HEK293 (cell line): Measurements from ENCODE around the gene ZNF582.

Experiments used
- KLF7 ChIP-seq: fragments of 450-650 bp; formaldehyde crosslinking; IDR thresholded peaks from 2 replicates; pipeline ENCODE4 v1.5.1; 2016; ENCODE audit warnings: missing biosample characterization, missing genetic modification characterization, borderline replicate concordance
- PRDM6 ChIP-seq: fragments of 450-650 bp; formaldehyde crosslinking; IDR thresholded peaks from 2 replicates; pipeline ENCODE4 v1.5.1; 2017; ENCODE audit warnings: missing biosample characterization, missing genetic modification characterization
- SALL2 ChIP-seq: fragments of 450-650 bp; formaldehyde crosslinking; IDR thresholded peaks from 2 replicates; pipeline ENCODE4 v1.5.0; 2017; ENCODE audit warnings: missing biosample characterization, mild to moderate bottlenecking, missing genetic modification characterization, borderline replicate concordance
- ZBTB1 ChIP-seq: fragments of 450-650 bp; formaldehyde crosslinking; IDR thresholded peaks from 2 replicates; pipeline ENCODE4 v1.5.1; 2016; ENCODE audit warnings: missing biosample characterization, missing genetic modification characterization
- ZFP3 ChIP-seq: fragments of 450-650 bp; formaldehyde crosslinking; IDR thresholded peaks from 2 replicates; pipeline ENCODE4 v1.5.1; 2016; ENCODE audit warnings: low read depth, missing biosample characterization, missing genetic modification characterization
- ZFP69B ChIP-seq: fragments of 450-650 bp; formaldehyde crosslinking; IDR thresholded peaks from 2 replicates; pipeline ENCODE4 v1.5.1; 2016; ENCODE audit warnings: missing biosample characterization, missing genetic modification characterization
- ZNF138 ChIP-seq: fragments of 450-650 bp; formaldehyde crosslinking; IDR thresholded peaks from 2 replicates; pipeline ENCODE4 v1.5.1; 2016; ENCODE audit warnings: missing biosample characterization, missing genetic modification characterization, borderline replicate concordance
- ZNF148 ChIP-seq: fragments of 450-650 bp; formaldehyde crosslinking; IDR thresholded peaks from 2 replicates; pipeline ENCODE4 v1.5.0; 2017; ENCODE audit warnings: missing biosample characterization, missing genetic modification characterization, borderline replicate concordance
- ZNF155 ChIP-seq: fragments of 450-650 bp; formaldehyde crosslinking; IDR thresholded peaks from 2 replicates; pipeline ENCODE4 v1.5.1; 2016; ENCODE audit warnings: missing biosample characterization, missing genetic modification characterization
- ZNF19 ChIP-seq: fragments of 450-650 bp; formaldehyde crosslinking; IDR thresholded peaks from 2 replicates; pipeline ENCODE4; 2016; ENCODE audit warnings: missing biosample characterization, missing genetic modification characterization, low read depth
- ZNF530 ChIP-seq: fragments of 450-650 bp; formaldehyde crosslinking; IDR thresholded peaks from 2 replicates; pipeline ENCODE4 v1.5.1; 2016; ENCODE audit warnings: low read depth, missing biosample characterization, missing genetic modification characterization
- ZNF558 ChIP-seq: fragments of 450-650 bp; formaldehyde crosslinking; IDR thresholded peaks from 2 replicates; pipeline ENCODE4 v1.5.1; 2016; ENCODE audit warnings: missing biosample characterization, missing genetic modification characterization
- ZNF560 ChIP-seq: fragments of 450-650 bp; formaldehyde crosslinking; IDR thresholded peaks from 2 replicates; pipeline ENCODE4 v1.5.1; 2017; ENCODE audit warnings: missing biosample characterization, missing genetic modification characterization, borderline replicate concordance
- ZNF843 ChIP-seq: fragments of 450-650 bp; formaldehyde crosslinking; IDR thresholded peaks from 2 replicates; pipeline ENCODE4 v1.5.1; 2016; ENCODE audit warnings: missing biosample characterization, missing genetic modification characterization
- TF ChIP-seq, protein P1 (sequence below): fragments of 450-650 bp; formaldehyde crosslinking; IDR thresholded peaks from 2 replicates; pipeline ENCODE4 v1.5.1; 2016; ENCODE audit warnings: missing biosample characterization, missing genetic modification characterization
- TF ChIP-seq, protein P2 (sequence below): fragments of 450-650 bp; formaldehyde crosslinking; IDR thresholded peaks from 2 replicates; pipeline ENCODE4 v1.5.1; 2017; ENCODE audit warnings: missing biosample characterization, missing genetic modification characterization
- TF ChIP-seq, protein P3 (sequence below): fragments of 450-650 bp; formaldehyde crosslinking; conservative IDR thresholded peaks from 2 replicates; pipeline ENCODE4 v1.5.1; 2016; ENCODE audit warnings: low read depth, missing biosample characterization, missing genetic modification characterization
- TF ChIP-seq, protein P4 (sequence below): fragments of 450-650 bp; formaldehyde crosslinking; IDR thresholded peaks from 2 replicates; pipeline ENCODE4 v1.5.1; 2016; ENCODE audit warnings: missing biosample characterization, missing genetic modification characterization, low read depth

The ZNF582 gene

GRCh38 chr19:56403764-56404704 lies 10.7 kb upstream of the ZNF582 start, which contains the start of gene ZNF583 (continued):
- TF ChIP-seq ZNF530 (tag by site-specific recombination) (no peak), SALL2 (tag by site-specific recombination) (no peak), ZNF19 (tag by site-specific recombination) (no peak), ZBTB1 (tag by site-specific recombination) (no peak), ZNF560 (tag by site-specific recombination) (no peak), ZNF843 (no peak), ZNF558 (tag by site-specific recombination) (no peak), ZFP3 (tag by site-specific recombination) (no peak), ZNF148 (tag by site-specific recombination) (no peak), ZNF155 (tag by site-specific recombination) (no peak), ZFP69B (0 out of 2 replicates have a peak, but pooled peaks have one; percentile 39), KLF7 (tag by site-specific recombination) (no peak), ZNF138 (tag by site-specific recombination) (no peak), PRDM6 (tag by site-specific recombination) (no peak)
- TF ChIP-seq, protein P1, sequence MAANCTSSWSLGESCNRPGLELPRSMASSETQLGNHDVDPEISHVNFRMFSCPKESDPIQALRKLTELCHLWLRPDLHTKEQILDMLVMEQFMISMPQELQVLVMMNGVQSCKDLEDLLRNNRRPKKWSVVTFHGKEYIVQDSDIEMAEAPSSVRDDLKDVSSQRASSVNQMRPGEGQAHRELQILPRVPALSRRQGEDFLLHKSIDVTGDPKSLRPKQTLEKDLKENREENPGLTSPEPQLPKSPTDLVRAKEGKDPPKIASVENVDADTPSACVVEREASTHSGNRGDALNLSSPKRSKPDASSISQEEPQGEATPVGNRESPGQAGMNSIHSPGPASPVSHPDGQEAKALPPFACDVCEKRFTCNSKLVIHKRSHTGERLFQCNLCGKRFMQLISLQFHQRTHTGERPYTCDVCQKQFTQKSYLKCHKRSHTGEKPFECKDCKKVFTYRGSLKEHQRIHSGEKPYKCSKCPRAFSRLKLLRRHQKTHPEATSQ (tag by site-specific recombination) = no peak
- TF ChIP-seq, protein P2, sequence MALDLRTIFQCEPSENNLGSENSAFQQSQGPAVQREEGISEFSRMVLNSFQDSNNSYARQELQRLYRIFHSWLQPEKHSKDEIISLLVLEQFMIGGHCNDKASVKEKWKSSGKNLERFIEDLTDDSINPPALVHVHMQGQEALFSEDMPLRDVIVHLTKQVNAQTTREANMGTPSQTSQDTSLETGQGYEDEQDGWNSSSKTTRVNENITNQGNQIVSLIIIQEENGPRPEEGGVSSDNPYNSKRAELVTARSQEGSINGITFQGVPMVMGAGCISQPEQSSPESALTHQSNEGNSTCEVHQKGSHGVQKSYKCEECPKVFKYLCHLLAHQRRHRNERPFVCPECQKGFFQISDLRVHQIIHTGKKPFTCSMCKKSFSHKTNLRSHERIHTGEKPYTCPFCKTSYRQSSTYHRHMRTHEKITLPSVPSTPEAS = no peak
- TF ChIP-seq, protein P3, sequence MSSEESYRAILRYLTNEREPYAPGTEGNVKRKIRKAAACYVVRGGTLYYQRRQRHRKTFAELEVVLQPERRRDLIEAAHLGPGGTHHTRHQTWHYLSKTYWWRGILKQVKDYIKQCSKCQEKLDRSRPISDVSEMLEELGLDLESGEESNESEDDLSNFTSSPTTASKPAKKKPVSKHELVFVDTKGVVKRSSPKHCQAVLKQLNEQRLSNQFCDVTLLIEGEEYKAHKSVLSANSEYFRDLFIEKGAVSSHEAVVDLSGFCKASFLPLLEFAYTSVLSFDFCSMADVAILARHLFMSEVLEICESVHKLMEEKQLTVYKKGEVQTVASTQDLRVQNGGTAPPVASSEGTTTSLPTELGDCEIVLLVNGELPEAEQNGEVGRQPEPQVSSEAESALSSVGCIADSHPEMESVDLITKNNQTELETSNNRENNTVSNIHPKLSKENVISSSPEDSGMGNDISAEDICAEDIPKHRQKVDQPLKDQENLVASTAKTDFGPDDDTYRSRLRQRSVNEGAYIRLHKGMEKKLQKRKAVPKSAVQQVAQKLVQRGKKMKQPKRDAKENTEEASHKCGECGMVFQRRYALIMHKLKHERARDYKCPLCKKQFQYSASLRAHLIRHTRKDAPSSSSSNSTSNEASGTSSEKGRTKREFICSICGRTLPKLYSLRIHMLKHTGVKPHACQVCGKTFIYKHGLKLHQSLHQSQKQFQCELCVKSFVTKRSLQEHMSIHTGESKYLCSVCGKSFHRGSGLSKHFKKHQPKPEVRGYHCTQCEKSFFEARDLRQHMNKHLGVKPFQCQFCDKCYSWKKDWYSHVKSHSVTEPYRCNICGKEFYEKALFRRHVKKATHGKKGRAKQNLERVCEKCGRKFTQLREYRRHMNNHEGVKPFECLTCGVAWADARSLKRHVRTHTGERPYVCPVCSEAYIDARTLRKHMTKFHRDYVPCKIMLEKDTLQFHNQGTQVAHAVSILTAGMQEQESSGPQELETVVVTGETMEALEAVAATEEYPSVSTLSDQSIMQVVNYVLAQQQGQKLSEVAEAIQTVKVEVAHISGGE (tag by site-specific recombination) = peak; percentile 79
- TF ChIP-seq, protein P4, sequence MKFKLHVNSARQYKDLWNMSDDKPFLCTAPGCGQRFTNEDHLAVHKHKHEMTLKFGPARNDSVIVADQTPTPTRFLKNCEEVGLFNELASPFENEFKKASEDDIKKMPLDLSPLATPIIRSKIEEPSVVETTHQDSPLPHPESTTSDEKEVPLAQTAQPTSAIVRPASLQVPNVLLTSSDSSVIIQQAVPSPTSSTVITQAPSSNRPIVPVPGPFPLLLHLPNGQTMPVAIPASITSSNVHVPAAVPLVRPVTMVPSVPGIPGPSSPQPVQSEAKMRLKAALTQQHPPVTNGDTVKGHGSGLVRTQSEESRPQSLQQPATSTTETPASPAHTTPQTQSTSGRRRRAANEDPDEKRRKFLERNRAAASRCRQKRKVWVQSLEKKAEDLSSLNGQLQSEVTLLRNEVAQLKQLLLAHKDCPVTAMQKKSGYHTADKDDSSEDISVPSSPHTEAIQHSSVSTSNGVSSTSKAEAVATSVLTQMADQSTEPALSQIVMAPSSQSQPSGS = no peak
